ENCODE measurements around the gene PWWP2B. TPM values are rescaled to one million over a fixed set of nuclear protein-coding genes. Genes with fewer than 3 reads are reported as not detected.

The PWWP2B gene
- total RNA-seq, 2 donors from 2014 or later, result 33.8 to 61.0 TPM

DNA sequence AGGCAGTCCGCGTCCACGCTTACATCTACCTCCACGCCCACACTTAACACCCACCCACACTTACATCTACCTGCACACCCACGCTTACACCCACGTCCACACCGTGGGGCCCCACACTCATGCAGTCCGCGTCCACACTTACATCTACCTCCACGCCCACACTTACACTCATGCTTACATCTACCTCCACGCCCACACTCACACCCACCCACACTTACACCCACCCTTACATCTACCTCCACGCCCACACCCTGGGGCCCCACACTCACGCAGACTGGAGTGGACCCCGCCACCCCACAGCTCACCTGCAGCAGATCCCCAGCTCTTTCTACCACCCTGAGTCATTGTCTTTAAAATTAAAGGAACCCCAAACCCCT, 32.4 kb upstream of the PWWP2B start:
- DNase-seq, result no peak
- no peak overlapping the region for H3K9ac ChIP-seq (ENCODE audit: low read depth in 2 of 2, low read length in 2 of 2)
- no peaks in the 10 kb centered on the region for H3K4me1 ChIP-seq
- no peak for TF ChIP-seq CTCF (IDR thresholded peaks at IDR 0.05)
- no peaks in the 10 kb centered on the region for H3K36me3 ChIP-seq
- H3K27ac ChIP-seq, result no peak overlapping the region
- H3K4me3 ChIP-seq, result no peak overlapping the region
- no peaks in the 10 kb centered on the region for H3K27me3 ChIP-seq
- no peaks in the 10 kb centered on the region for H3K9me3 ChIP-seq
- intact Hi-C loops (cut with DNase I), result no loop called here

DNA sequence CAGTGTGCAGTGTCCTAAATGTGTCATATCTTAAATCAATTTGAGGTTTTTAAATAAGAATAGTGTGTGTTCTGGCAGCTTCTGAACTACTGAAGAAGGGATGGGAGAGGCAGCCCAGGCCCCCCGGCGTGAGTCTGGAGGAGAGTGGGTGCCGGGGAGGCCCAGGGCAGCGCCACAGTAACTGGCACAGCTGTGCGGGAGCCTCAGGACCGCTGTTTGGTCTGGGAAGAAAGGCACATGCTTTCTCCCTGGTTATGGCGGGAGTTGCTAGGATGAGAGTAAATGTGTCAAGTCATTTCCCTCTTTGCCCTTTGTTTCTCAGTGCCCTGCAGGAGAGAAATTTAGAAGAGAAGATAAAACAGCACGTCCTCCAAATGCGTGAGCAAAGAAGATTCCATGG, 31.9 kb upstream of the PWWP2B start:
- Histone ChIP-seq H3K4me1 (no peaks in the 10 kb centered on the region), H3K27ac (no peak overlapping the region), H3K36me3 (no peaks in the 10 kb centered on the region), H3K9ac (ENCODE audit: low read depth in 2 of 2, low read length in 2 of 2) (no peak overlapping the region), H3K27me3 (no peaks in the 10 kb centered on the region), H3K9me3 (no peaks in the 10 kb centered on the region), H3K4me3 (no peak overlapping the region)
- no peak for DNase-seq
- TF ChIP-seq CTCF (IDR thresholded peaks at IDR 0.05), result no peak
- intact Hi-C loops (cut with DNase I), result no loop called here

DNA sequence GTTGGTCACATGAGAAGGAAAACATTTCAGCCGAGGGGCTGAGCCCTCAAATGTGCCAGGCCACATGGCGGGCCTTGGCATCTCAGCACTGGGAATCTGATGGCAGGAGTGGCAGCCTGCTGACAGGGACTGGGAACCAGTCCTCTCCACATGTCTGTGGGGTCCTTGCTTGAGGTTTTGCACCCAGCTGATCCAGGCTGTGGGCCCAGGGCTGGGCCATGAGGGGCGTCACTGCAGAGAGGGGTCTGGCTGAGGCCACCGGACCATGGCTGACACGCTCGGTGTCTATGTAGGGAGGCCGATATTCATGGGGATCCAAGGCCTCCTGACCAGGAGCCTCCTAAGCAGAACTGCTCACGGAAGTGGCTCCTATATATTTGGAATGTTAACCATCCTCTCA, 31.0 kb upstream of the PWWP2B start:
- H3K27me3 ChIP-seq, result no peaks in the 10 kb centered on the region
- no peak overlapping the region for H3K4me3 ChIP-seq
- TF ChIP-seq CTCF (IDR thresholded peaks at IDR 0.05), result no peak
- no peaks in the 10 kb centered on the region for H3K9me3 ChIP-seq
- H3K9ac ChIP-seq (ENCODE audit: low read depth in 2 of 2, low read length in 2 of 2), result no peak overlapping the region
- no peaks in the 10 kb centered on the region for H3K4me1 ChIP-seq
- no peak overlapping the region for H3K27ac ChIP-seq
- no peaks in the 10 kb centered on the region for H3K36me3 ChIP-seq
- intact Hi-C loops (cut with DNase I), result no loop called here
- no peak for DNase-seq

DNA sequence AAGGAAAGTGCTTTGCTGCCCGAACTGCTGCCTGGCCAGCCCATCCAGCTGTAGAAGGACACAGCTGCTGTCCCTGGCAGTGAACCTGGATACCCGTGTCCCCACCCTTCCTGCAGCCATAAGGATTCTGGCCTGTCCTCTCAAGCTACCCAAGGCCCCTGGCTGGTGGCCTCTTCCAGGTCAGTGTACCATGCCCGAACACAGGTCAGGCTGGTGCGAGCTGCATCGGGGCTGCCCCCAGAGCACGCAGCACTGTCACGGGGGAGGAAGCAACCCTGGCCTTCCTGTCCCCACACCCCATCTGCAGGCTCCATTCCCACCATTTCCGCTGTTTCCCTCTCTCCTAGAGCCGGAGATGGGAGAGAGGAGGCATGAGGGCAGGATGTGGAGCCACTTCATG, 30.5 kb upstream of the PWWP2B start:
- DNase-seq, result no peak
- Histone ChIP-seq H3K4me1 (no peaks in the 10 kb centered on the region), H3K36me3 (no peaks in the 10 kb centered on the region), H3K27me3 (no peaks in the 10 kb centered on the region), H3K27ac (no peak overlapping the region), H3K4me3 (no peak overlapping the region), H3K9ac (ENCODE audit: low read depth in 2 of 2, low read length in 2 of 2) (no peak overlapping the region), H3K9me3 (no peaks in the 10 kb centered on the region)
- TF ChIP-seq CTCF (IDR thresholded peaks at IDR 0.05), result no peak
- intact Hi-C loops (cut with DNase I), result no loop called here

GRCh38 chr10:132368391-132368790, 28.6 kb upstream of the PWWP2B start:
- Histone ChIP-seq H3K27me3 (no peaks in the 10 kb centered on the region), H3K27ac (no peak overlapping the region), H3K9me3 (no peaks in the 10 kb centered on the region), H3K4me1 (no peaks in the 10 kb centered on the region), H3K9ac (ENCODE audit: low read depth in 2 of 2, low read length in 2 of 2) (no peak overlapping the region), H3K36me3 (no peaks in the 10 kb centered on the region), H3K4me3 (no peak overlapping the region)
- no peak for DNase-seq
- no peak for TF ChIP-seq CTCF (IDR thresholded peaks at IDR 0.05)
- intact Hi-C loops (cut with DNase I), result no loop called here
